Ovary (tissue), 10 donors: ENCODE data around the gene ARPC1B. TPM values are rescaled to one million over a fixed set of nuclear protein-coding genes. Genes with fewer than 3 reads are reported as not detected.
A peak's percentile ranks its signal among the peaks of the same experiment; 100 is the strongest.
"Not testable (repeated sequence)": the region's sequence is repeated elsewhere in the genome, so short reads cannot be mapped to it uniquely, and the experiment has no call there.

Experiments
- DNase-seq, 5 donors: peaks; one replicate each; pipeline ENCODE4 v3.0.0-alpha.2; 2019 to 2020
- H3K27ac ChIP-seq, 2 donors: fragments of 200-600 bp; one replicate each; pipeline versions ENCODE4 v1.5.1 to v1.8.0; 2019 to 2022
- H3K27me3 ChIP-seq: fragments of 200-600 bp; one replicate; pipeline ENCODE4 v1.8.0; 2022
- H3K36me3 ChIP-seq: fragments of 200-600 bp; sonication (generic); one replicate; pipeline ENCODE4 v1.5.1; 2019
- H3K4me1 ChIP-seq: one replicate; pipeline ENCODE4 v1.8.1; 2013; ENCODE audit warnings: mild to moderate bottlenecking, moderate library complexity; ENCODE audit not compliant: insufficient read depth
- H3K4me3 ChIP-seq: fragments of 200-600 bp; sonication (generic); one replicate; pipeline ENCODE4 v1.5.1; 2017
- H3K9me3 ChIP-seq, 2 donors: fragments of 200-600 bp in 1 of 2; sonication (generic) in 1 of 2; one replicate each; pipeline versions ENCODE4 v1.5.1 to v1.8.1; 2013 to 2019; ENCODE audit warnings: mild to moderate bottlenecking in 1 of 2, moderate library complexity in 1 of 2
- CTCF ChIP-seq, 3 donors: fragments of 450-650 bp in 2 of 3; fragments of 200-600 bp in 1 of 3; IDR thresholded peaks; one replicate each; pipeline versions ENCODE4 v1.5.1 to v1.8.0; 2016 to 2022; ENCODE audit warnings: antibody characterized with exemption in 3 of 3, mild to moderate bottlenecking in 1 of 3
- EP300 ChIP-seq: sonication (generic); formaldehyde crosslinking; IDR thresholded peaks from one replicate; pipeline ENCODE4 v1.6.1; 2017; ENCODE audit warnings: antibody characterized with exemption
- POLR2A ChIP-seq: fragments of 450-650 bp; IDR thresholded peaks from one replicate; pipeline ENCODE4 v1.6.1; 2017; ENCODE audit warnings: antibody characterized with exemption, mild to moderate bottlenecking, moderate library complexity
- WGBS, 3 donors: extraction: QIAGEN DNeasy Blood & Tissue Kit in 1 of 3; methylation state at CpG; one replicate each; pipeline versions ENCODE4 v1.1.5 to v1.1.7; 2013 to 2017; 5-methylcytosine and 5-hydroxymethylcytosine counted together
- intact Hi-C, 4 donors: fragments of 100-400 bp; cut with DNase I; formaldehyde crosslinking; loops; one replicate each; pipeline versions ENCODE4 v1.11.0 to v1.15.1; 2022 to 2023
- long read RNA-seq, 3 donors: library from polyadenylated mRNA in 2 of 3; unstranded in 2 of 3; transcript quantifications; one replicate each; pipeline ENCODE4 v2.0.0 and lab custom pipeline, GENCODE V29; 2021 to 2026
- polyA plus RNA-seq, 2 donors: library from polyadenylated mRNA; stranded (reverse); fragments of 200-250 nt in 1 of 2; fragments of 350-450 nt in 1 of 2; fragmentation: Illumina TruSeq in 1 of 2; extraction: RNeasy Lipid Tissue Mini Kit (QIAGEN cat#74804) in 1 of 2; gene quantifications; one replicate each; pipeline ENCODE4 v1.2.3, GENCODE V29; 2013 to 2014
- total RNA-seq, 7 donors: library from RNA; depleted of rRNA in 2 of 7; stranded (reverse); fragments of >200 nt in 2 of 7; fragmentation: NEBNext Ultra II Directional in 3 of 7; extraction: Animal tissue kit (Norgen Biotek cat#: 25700) in 3 of 7; gene quantifications; one replicate each; pipeline versions ENCODE4 v1.1.0 to v1.2.4, GENCODE V29; 2016 to 2023
- donor health status: DM: no; HTN: no; CAD: no; lungs with moderate emphysema.
- donor health status: DM: no; HTN: no; CAD: no.
- donor health status: Bipolar disorder and iron deficiency.
- donor health status: DM: yes; HTN: yes; CAD: no.
- donor health status: DM: no; HTN: no; CAD: no.
- donor health status: DM: yes; HTN: yes; CAD: no.

Gene ARPC1B
- total RNA-seq (10 to 100 TPM; 24.2 to 82.5 (median 42.9) TPM), polyA plus RNA-seq (10 to 100 TPM; 63.4 to 77.9 TPM)
- long read RNA-seq, donor 1, transcript ARPC1B-213 (11 exons, 1,505 nt), result minor isoform, 13 of 353 reads
- long read RNA-seq, donor 1, transcript ARPC1B-207 (11 exons, 1,509 nt), result minor isoform, 7 of 353 reads
- long read RNA-seq, donor 1, transcript ARPC1B-201 (10 exons, 1,564 nt), result major isoform, 238 of 353 reads
- long read RNA-seq, donor 1, transcript ARPC1B-219 (5 exons, 582 nt), result minor isoform, 7 of 353 reads
- long read RNA-seq, donor 1, partial matches to known transcripts, result 44 of 353 reads
- long read RNA-seq, donor 1, other reads (novel, unspliced or antisense), result 34 of 353 reads
- long read RNA-seq, donor 2, transcript ARPC1B-201 (10 exons, 1,564 nt), result major isoform, 12 of 276 reads
- long read RNA-seq, donor 2, partial matches to known transcripts, result 261 of 276 reads
- long read RNA-seq, donor 2, other reads (novel, unspliced or antisense), result 0 of 276 reads
- long read RNA-seq, donor 3, transcript ARPC1B-201 (10 exons, 1,564 nt), result major isoform, 105 of 141 reads
- long read RNA-seq, donor 3, partial matches to known transcripts, result 13 of 141 reads
- long read RNA-seq, donor 3, other reads (novel, unspliced or antisense), result 13 of 141 reads

- no peaks in the 10 kb centered on the region for H3K36me3 ChIP-seq
- H3K4me3 ChIP-seq, result peak within 1 kb of the TSS; percentile 72
- intact Hi-C loops, result no loop called here
- no peaks in the 10 kb centered on the region for H3K9me3 ChIP-seq
- peak within 1 kb of the TSS; percentile 30 to 56 for H3K27ac ChIP-seq
- 1 to 4% (median 2%) methylated on average over 27 to 95 of the region's 95 CpGs for WGBS, 3 donors
- TF ChIP-seq POLR2A, result no peak
- DNase-seq, result peak; percentile 67 to 80 (median 69)
- no peaks in the 10 kb centered on the region for H3K27me3 ChIP-seq
- H3K4me1 ChIP-seq, result peaks cover 6% of the 10 kb centered on the region
Observed at GRCh38 chr7:99374111-99375064, at the start of gene ARPC1B. Gene ARPC1B, plus strand, starts transcription at chr7:99374730. Its CDS starts 10,985 bp downstream, at chr7:99385715.

GRCh38 chr7:99325001-99325493, 49.5 kb upstream of the ARPC1B start:
- peak in 2 of 5 donors; percentile 20 to 44 for DNase-seq
- intact Hi-C loops, result no loop called here
- TF ChIP-seq POLR2A (no peak), EP300 (no peak), CTCF (IDR thresholded peaks at IDR 0.05) (no peak)
- H3K36me3 ChIP-seq, result no peaks in the 10 kb centered on the region
- H3K27me3 ChIP-seq, result no peaks in the 10 kb centered on the region
- peak overlapping the region; percentile 93 for H3K4me3 ChIP-seq
- H3K4me1 ChIP-seq, result peaks cover 7% of the 10 kb centered on the region
- no peaks in the 10 kb centered on the region for H3K9me3 ChIP-seq
- WGBS, 3 donors, result 19 to 23% (median 22%) methylated on average over 14 of the region's 14 CpGs
- peak overlapping the region; percentile 39 to 67 for H3K27ac ChIP-seq

- H3K27ac ChIP-seq, result peak within 1 kb of the TSS; percentile 39 to 67
- peak within 1 kb of the TSS; percentile 93 for H3K4me3 ChIP-seq
- intact Hi-C loops, result no loop called here
- no peaks in the 10 kb centered on the region for H3K36me3 ChIP-seq
- 0% methylated on average over 61 to 82 of the region's 82 CpGs for WGBS, 3 donors
- peaks cover 7% of the 10 kb centered on the region for H3K4me1 ChIP-seq
- DNase-seq, result peak; percentile 88 to 95 (median 92)
- H3K27me3 ChIP-seq, result no peaks in the 10 kb centered on the region
- TF ChIP-seq CTCF (IDR thresholded peaks at IDR 0.05), result peak in 2 of 3 donors; percentile 31 to 34
- no peak for TF ChIP-seq EP300
- peak; percentile 70 for TF ChIP-seq POLR2A
- no peaks in the 10 kb centered on the region for H3K9me3 ChIP-seq
Observed at GRCh38 chr7:99325592-99326407, 48.7 kb upstream of the ARPC1B start, which contains the start of gene ARPC1A. Gene ARPC1A, plus strand, starts transcription at chr7:99325898. Its CDS starts 7,456 bp downstream, at chr7:99333354.

- WGBS, 3 donors, result 1 to 3% (median 2%) methylated on average over 10 of the region's 10 CpGs
- no peaks in the 10 kb centered on the region for H3K9me3 ChIP-seq
- H3K4me1 ChIP-seq, result peaks cover 7% of the 10 kb centered on the region
- no peaks in the 10 kb centered on the region for H3K36me3 ChIP-seq
- TF ChIP-seq CTCF (IDR thresholded peaks at IDR 0.05) (no peak), EP300 (no peak), POLR2A (no peak)
- no peak for DNase-seq
- intact Hi-C loops, result no loop called here
- no peaks in the 10 kb centered on the region for H3K27me3 ChIP-seq
- H3K4me3 ChIP-seq, result peak overlapping the region; percentile 93
- peak overlapping the region in 1 of 2 donors; percentile 37 for H3K27ac ChIP-seq
Observed at GRCh38 chr7:99326408-99326782, 48.1 kb upstream of the ARPC1B start.

GRCh38 chr7:99330314-99330961, 44.1 kb upstream of the ARPC1B start:
- H3K4me3 ChIP-seq, H3K9me3 ChIP-seq, H3K27me3 ChIP-seq, intact Hi-C loops, H3K27ac ChIP-seq, H3K36me3 ChIP-seq, DNase-seq, H3K4me1 ChIP-seq: not testable (repeated sequence)
- 63 to 75% (median 72%) methylated on average over 8 of the region's 8 CpGs for WGBS, 3 donors
